K562 (cell line): ENCODE measurements around the gene SERGEF. TPM values are rescaled to one million over a fixed set of nuclear protein-coding genes. Genes with fewer than 3 reads are reported as not detected.

Source experiments
- ATAC-seq: fragments of 200-7000 bp; cut with Tn5 transposase; 3 replicates; pipeline ENCODE4 v1.9.1; 2020; ENCODE audit warnings: moderate library complexity
- BruUV-seq: library from RNA; stranded (reverse); fragments of 400-500 nt; replicated peaks from 2 replicates; lab custom pipeline; 2021; lab: Mats Ljungman, UMichigan
- CTCF ChIA-PET: fragments of 300-600 bp; formaldehyde crosslinking; extraction: SDS; loops from one replicate; lab custom pipeline; 2021; ENCODE audit warnings: low intra/inter-chr PET ratio; lab: Yijun Ruan, JAX
- POLR2A ChIA-PET: fragments of 300-600, 350-650 bp; sonication (Branson Sonifier 250); formaldehyde crosslinking; extraction: SDS; loops from one replicate; lab custom pipeline; 2021; ENCODE audit warnings: antibody characterized with exemption, inconsistent platforms; lab: Yijun Ruan, JAX
- DNase-seq, 4 experiments: peaks; one replicate each; pipeline versions ENCODE4 v3.0.0 to v3.0.0-alpha.2; 2011 to 2018; ENCODE audit warnings: low spot score in 3 of 4, mixed read lengths in 3 of 4; ENCODE audit errors: extremely low read depth in 1 of 4
- FAIRE-seq: peaks from 2 replicates; lab custom pipeline; 2011; peaks lifted over from hg19 to GRCh38; lab: Jason Lieb, UNC
- H2AFZ ChIP-seq: 2 replicates; pipeline ENCODE4 v1.6.0; 2011; ENCODE audit warnings: low read depth, low read length, control low read depth, inconsistent platforms
- H3K27ac ChIP-seq: fragments of 200-600 bp; 3 replicates; pipeline ENCODE4 v1.8.0; 2011; ENCODE audit warnings: low read depth, mild to moderate bottlenecking, control low read depth, inconsistent platforms, low read length, moderate library complexity, mixed read lengths; ENCODE audit errors: extremely low read depth
- H3K27me3 ChIP-seq, 2 experiments: fragments of 300-600 bp in 1 of 2; 2 replicates in 1 of 2; 3 replicates in 1 of 2; pipeline versions ENCODE4 v1.6.0 to v1.8.0; 2011; ENCODE audit warnings: inconsistent platforms in 2 of 2, low read length in 2 of 2, mild to moderate bottlenecking in 1 of 2, mixed read lengths in 1 of 2, moderate library complexity in 1 of 2; ENCODE audit not compliant: control insufficient read depth in 2 of 2, insufficient read depth in 2 of 2
- H3K36me3 ChIP-seq: fragments of 300-600 bp; 3 replicates; pipeline ENCODE4 v1.8.0; 2011; ENCODE audit warnings: mild to moderate bottlenecking, low read length, inconsistent platforms; ENCODE audit not compliant: control insufficient read depth, insufficient read depth
- H3K4me1 ChIP-seq, 2 experiments: fragments of 200-600 bp in 1 of 2; replicated peaks in 1 of 2; 2 replicates in 1 of 2; 3 replicates in 1 of 2; pipeline versions ENCODE4 v1.5.1 to v1.8.0; 2011; ENCODE audit warnings: inconsistent platforms in 2 of 2, low read length in 2 of 2, mild to moderate bottlenecking in 1 of 2, mixed read lengths in 1 of 2, moderate library complexity in 1 of 2; ENCODE audit not compliant: control insufficient read depth in 2 of 2, insufficient read depth in 2 of 2
- H3K4me2 ChIP-seq: 2 replicates; pipeline ENCODE4 v1.6.1; 2011; ENCODE audit warnings: low read length, control low read depth, inconsistent platforms, mixed read lengths; ENCODE audit not compliant: insufficient read depth
- H3K4me3 ChIP-seq: fragments of 200-600 bp; sonication (generic), shearing (Covaris generic); 2 replicates; pipeline ENCODE4 v1.5.1; 2016; ENCODE audit warnings: control low read depth, inconsistent platforms
- H3K79me2 ChIP-seq: fragments of 200-600 bp; 3 replicates; pipeline ENCODE4 v1.8.0; 2011; ENCODE audit warnings: low read length, inconsistent platforms; ENCODE audit not compliant: control insufficient read depth, insufficient read depth
- H3K9ac ChIP-seq, 2 experiments: 2 replicates each; pipeline versions ENCODE4 v1.6.0 to v1.6.1; 2011; ENCODE audit warnings: low read depth in 2 of 2, low read length in 2 of 2, control low read depth in 1 of 2, inconsistent platforms in 1 of 2, mild to moderate bottlenecking in 1 of 2, mixed read lengths in 1 of 2; ENCODE audit not compliant: insufficient read depth in 1 of 2
- H3K9me1 ChIP-seq: one replicate; pipeline ENCODE4 v1.6.0; 2011; ENCODE audit warnings: inconsistent platforms, mild to moderate bottlenecking, low read length, moderate library complexity; ENCODE audit not compliant: control insufficient read depth, insufficient read depth
- H3K9me3 ChIP-seq: replicated peaks from 2 replicates; pipeline ENCODE4 v1.5.1; 2011; ENCODE audit warnings: low read depth, low read length, inconsistent platforms; ENCODE audit not compliant: control insufficient read depth, insufficient read depth
- H4K20me1 ChIP-seq: replicated peaks from 2 replicates; pipeline ENCODE4 v1.6.1; 2011; ENCODE audit warnings: low read length, inconsistent platforms, mixed read lengths; ENCODE audit not compliant: control insufficient read depth, insufficient read depth
- ARHGAP35 ChIP-seq: fragments of 450-650 bp; IDR thresholded peaks from 2 replicates; pipeline ENCODE4 v1.6.1; 2018; ENCODE audit not compliant: partially characterized antibody
- CCAR2 ChIP-seq: fragments of 200-400 bp; formaldehyde crosslinking; IDR thresholded peaks from 2 replicates; pipeline ENCODE4 v1.6.1; 2017; ENCODE audit warnings: mild to moderate bottlenecking, low read depth, low read length
- CHD1 ChIP-seq: fragments of 200-600 bp; sonication (generic); IDR thresholded peaks from one replicate; pipeline ENCODE4 v1.6.1; 2012; ENCODE audit warnings: mild to moderate bottlenecking, moderate library complexity, low read length, inconsistent platforms
- CTBP1 ChIP-seq: fragments of 450-650 bp; IDR thresholded peaks from 2 replicates; pipeline ENCODE4 v1.6.1; 2016; ENCODE audit warnings: borderline replicate concordance
- ETS2 ChIP-seq: IDR thresholded peaks from 2 replicates; pipeline ENCODE4 v1.6.1; 2016; ENCODE audit warnings: borderline replicate concordance, missing genetic modification characterization, mild to moderate bottlenecking, moderate library complexity, missing compliant biosample characterization; ENCODE audit not compliant: poor library complexity, severe bottlenecking
- IRF1 ChIP-seq: sonication (generic); formaldehyde crosslinking; IDR thresholded peaks from 2 replicates; pipeline ENCODE4 v1.8.0; 2022; ENCODE audit warnings: missing genetic modification reagents, mild to moderate bottlenecking, borderline replicate concordance
- PBX2 ChIP-seq, 2 experiments: IDR thresholded peaks in 1 of 2; conservative IDR thresholded peaks in 1 of 2; 2 replicates each; pipeline ENCODE4 v1.6.1; 2016; ENCODE audit warnings: low read depth in 2 of 2, mild to moderate bottlenecking in 1 of 2, missing compliant biosample characterization in 1 of 2, missing genetic modification characterization in 1 of 2, moderate library complexity in 1 of 2
- TGIF2 ChIP-seq: sonication (generic); formaldehyde crosslinking; IDR thresholded peaks from 2 replicates; pipeline ENCODE4 v1.8.1; 2022; ENCODE audit warnings: mild to moderate bottlenecking, missing genetic modification reagents, moderate library complexity
- ZC3H8 ChIP-seq: fragments of 450-650 bp; IDR thresholded peaks from 2 replicates; pipeline ENCODE4 v1.6.1; 2017
- in situ Hi-C: fragments of 300-500 bp; cut with MboI; formaldehyde crosslinking; loops from 4 replicates; pipeline ENCODE4 v1.15.0; 2018; ENCODE audit warnings: inconsistent platforms, mixed read lengths
- intact Hi-C: fragments of 100-400 bp; cut with micrococcal nuclease; formaldehyde crosslinking; loops from 2 replicates; pipeline ENCODE4 v1.14.2; 2022
- polyA plus RNA-seq, 8 experiments: library from polyadenylated mRNA; depleted of rRNA in 4 of 8; stranded (reverse) in 5 of 8; unstranded in 3 of 8; fragments of >200 nt; fragmentation: Nextera tagmentation in 2 of 8; fragmentation: Illumina TruSeq in 1 of 8; extraction: Ambion mirVana in 2 of 8; extraction: Trizol in 1 of 8; gene quantifications; 2 replicates each; pipeline versions ENCODE4 v1.2.1 to v1.2.3, GENCODE V29; 2011 to 2014; ENCODE audit warnings: inconsistent platforms in 1 of 8, missing spikeins in 1 of 8
- total RNA-seq, 7 experiments: library from RNA; depleted of rRNA in 6 of 7; stranded (reverse); fragments of >200 nt in 6 of 7; fragmentation: Illumina TruSeq in 2 of 7; extraction: Trizol in 2 of 7; gene quantifications; 2 replicates each; pipeline versions ENCODE4 v1.2.1 to v1.2.3, GENCODE V29; 2011 to 2021; ENCODE audit warnings: low replicate concordance in 1 of 7

Gene SERGEF
- total and polyA plus RNA-seq, 9 of the 15 experiments (the other 6 are each of a cell fraction or from before 2014, with no cell fraction given): 10.2 to 28.0 (median 19.9) TPM

GRCh38 chr11:17967661-17968060 lies 45.2 kb downstream of the SERGEF start (continued):
- TF ChIP-seq PBX2 (CRISPR knock-in tag; IDR thresholded peaks at IDR 0.05; ENCODE audit: low read depth) (no peak), PBX2 (tag; conservative IDR thresholded peaks at IDR 0.05; ENCODE audit: low read depth) (no peak), ZC3H8 (no peak), CTBP1 (no peak), ARHGAP35 (no peak), IRF1 (CRISPR knock-in tag) (no peak), ETS2 (tag) (no peak), CHD1 (no peak)

- H3K36me3 ChIP-seq: peaks cover 12% of the 10 kb centered on the region; the same call in 2 of the 3 replicates
- H3K4me1 ChIP-seq: no peaks in the 10 kb centered on the region
- H3K27ac ChIP-seq: no peak overlapping the region
- in situ Hi-C loops (no loop called here), intact Hi-C loops (loop anchor here (10.0 kb wide), 1 partner anchor 55 kb away; no protein-coding TSS in a partner anchor)
- ATAC-seq (no peak), DNase-seq (no peak), FAIRE-seq (no peak)
- H3K9me3 ChIP-seq: no peaks in the 10 kb centered on the region
- no peak overlapping the region for H3K9ac ChIP-seq
- no peak overlapping the region for H3K4me2 ChIP-seq
- H4K20me1 ChIP-seq: no peaks in the 10 kb centered on the region
- ChIA-PET CTCF (no interaction called here), POLR2A (interaction anchor here (0.6 to 1.0 kb wide), 2 partner anchors 12 to 36 kb away, joined by 4 to 5 read pairs; no protein-coding TSS in a partner anchor)
- H3K4me3 ChIP-seq: no peak overlapping the region
- no peaks in the 10 kb centered on the region for H3K9me1 ChIP-seq
- H3K27me3 ChIP-seq: no peaks in the 10 kb centered on the region
- H3K79me2 ChIP-seq: no peaks in the 10 kb centered on the region
- no peak overlapping the region for H2AFZ ChIP-seq
- no TSS peak for BruUV-seq
- TF ChIP-seq CCAR2 (no peak), TGIF2 (CRISPR knock-in tag) (no peak)
Measured at GRCh38 chr11:17960091-17960490, 52.8 kb downstream of the SERGEF start.
